ENCODE data around the gene KBTBD6. TPM values are rescaled to one million over a fixed set of nuclear protein-coding genes. Genes with fewer than 3 reads are reported as not detected.
"Not testable (repeated sequence)": the region's sequence is repeated elsewhere in the genome, so short reads cannot be mapped to it uniquely, and the experiment has no call there.

KBTBD6 gene
- total RNA-seq, 1 experiment from 2014 or later = 9.3 TPM

DNA sequence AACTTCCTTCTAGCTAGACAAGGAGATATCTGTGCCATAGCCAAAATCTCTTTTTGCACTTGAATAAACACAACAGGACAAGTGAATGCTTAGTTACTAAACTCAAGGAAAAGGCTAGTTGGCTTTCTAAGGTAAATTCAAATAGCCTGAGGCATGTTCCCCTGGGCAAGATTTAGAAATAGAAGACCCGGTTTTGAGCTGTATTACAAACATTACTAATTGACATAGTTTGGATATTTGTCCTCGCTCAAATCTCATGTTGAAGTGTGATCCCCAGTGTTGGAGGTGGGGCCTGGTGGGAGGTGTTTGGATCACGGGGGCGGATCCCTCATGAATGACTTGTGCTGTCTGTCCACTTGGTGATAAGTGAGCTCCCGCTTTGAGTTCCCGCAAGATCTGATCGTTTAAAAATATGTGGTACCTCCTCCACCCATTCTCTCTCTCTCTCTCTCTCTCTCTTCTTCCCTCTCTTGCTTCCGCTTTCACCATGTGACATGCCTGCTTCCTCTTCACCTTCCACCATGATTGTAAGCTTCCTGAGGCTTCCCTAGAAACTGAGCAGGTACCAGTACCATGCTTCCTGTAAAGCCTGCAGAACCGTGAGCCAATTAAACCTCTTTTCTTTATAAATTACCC, 3.9 kb upstream of the KBTBD6 start:
- no peak overlapping the region for H3K4me3 ChIP-seq (ENCODE audit: low read depth, low read length)
- Mint-ChIP-seq H3K4me3 (ENCODE audit: unreplicated experiment) (no peak overlapping the region), H3K9me3 (ENCODE audit: unreplicated experiment) (no peaks in the 10 kb centered on the region), H3K27me3 (ENCODE audit: insufficient read depth, unreplicated experiment) (no peaks in the 10 kb centered on the region), H3K36me3 (ENCODE audit: insufficient read depth, unreplicated experiment) (peaks cover 8% of the 10 kb centered on the region), H3K27ac (ENCODE audit: unreplicated experiment) (no peak overlapping the region), H3K4me1 (ENCODE audit: low read depth, unreplicated experiment) (peaks cover 7% of the 10 kb centered on the region)
- H3K9me3 ChIP-seq = no peaks in the 10 kb centered on the region
- DNase-seq = no peak
- no peak for TF ChIP-seq CTCF (IDR thresholded peaks at IDR 0.05; ENCODE audit: insufficient read depth in 1 of 2, low read depth in 1 of 2, low read length in 1 of 2, severe bottlenecking in 1 of 2, unreplicated experiment in 1 of 2)
- intact Hi-C loops (cut with micrococcal nuclease; ENCODE audit: unreplicated experiment) = no loop called here
- CTCF ChIA-PET = interaction anchor here (0.7 kb wide), 1 partner anchor 477 kb away, joined by 3 read pairs; no protein-coding TSS in a partner anchor
- H3K27me3 ChIP-seq (replicated peaks; ENCODE audit: control insufficient read depth, insufficient read depth, low read length) = no peaks in the 10 kb centered on the region
- POLR2A ChIA-PET = interaction anchor here (0.6 kb wide), 1 partner anchor 413 kb away, joined by 3 read pairs; no protein-coding TSS in a partner anchor
- H3K36me3 ChIP-seq (ENCODE audit: control insufficient read depth, insufficient read depth, low read length) = no peaks in the 10 kb centered on the region
- H3K4me1 ChIP-seq = no peaks in the 10 kb centered on the region
- no TSS peak for BruUV-seq (replicated peaks)

GRCh38 chr13:41133951-41134350, 1.3 kb upstream of the KBTBD6 start:
- no TSS peak for BruUV-seq (replicated peaks)
- H3K4me1 Mint-ChIP-seq (ENCODE audit: low read depth, unreplicated experiment) = peaks cover 20% of the 10 kb centered on the region
- Histone ChIP-seq H3K4me1 (no peaks in the 10 kb centered on the region), H3K36me3 (ENCODE audit: control insufficient read depth, insufficient read depth, low read length) (no peaks in the 10 kb centered on the region), H3K4me3 (ENCODE audit: low read depth, low read length) (no peak overlapping the region), H3K27me3 (replicated peaks; ENCODE audit: control insufficient read depth, insufficient read depth, low read length) (no peaks in the 10 kb centered on the region), H3K9me3 (no peaks in the 10 kb centered on the region)
- no peaks in the 10 kb centered on the region for H3K9me3 Mint-ChIP-seq (ENCODE audit: unreplicated experiment)
- intact Hi-C loops (cut with micrococcal nuclease; ENCODE audit: unreplicated experiment) = no loop called here
- TF ChIP-seq CTCF (IDR thresholded peaks at IDR 0.05; ENCODE audit: insufficient read depth in 1 of 2, low read depth in 1 of 2, low read length in 1 of 2, severe bottlenecking in 1 of 2, unreplicated experiment in 1 of 2) = no peak
- no peak for DNase-seq
- H3K36me3 Mint-ChIP-seq (ENCODE audit: insufficient read depth, unreplicated experiment) = peaks cover 8% of the 10 kb centered on the region
- H3K27ac Mint-ChIP-seq (ENCODE audit: unreplicated experiment) = peak overlapping the region; percentile 7
- CTCF ChIA-PET = no interaction called here
- H3K27me3 Mint-ChIP-seq (ENCODE audit: insufficient read depth, unreplicated experiment) = no peaks in the 10 kb centered on the region
- POLR2A ChIA-PET = no interaction called here
- peak overlapping the region; percentile 89 for H3K4me3 Mint-ChIP-seq (ENCODE audit: unreplicated experiment)

DNA sequence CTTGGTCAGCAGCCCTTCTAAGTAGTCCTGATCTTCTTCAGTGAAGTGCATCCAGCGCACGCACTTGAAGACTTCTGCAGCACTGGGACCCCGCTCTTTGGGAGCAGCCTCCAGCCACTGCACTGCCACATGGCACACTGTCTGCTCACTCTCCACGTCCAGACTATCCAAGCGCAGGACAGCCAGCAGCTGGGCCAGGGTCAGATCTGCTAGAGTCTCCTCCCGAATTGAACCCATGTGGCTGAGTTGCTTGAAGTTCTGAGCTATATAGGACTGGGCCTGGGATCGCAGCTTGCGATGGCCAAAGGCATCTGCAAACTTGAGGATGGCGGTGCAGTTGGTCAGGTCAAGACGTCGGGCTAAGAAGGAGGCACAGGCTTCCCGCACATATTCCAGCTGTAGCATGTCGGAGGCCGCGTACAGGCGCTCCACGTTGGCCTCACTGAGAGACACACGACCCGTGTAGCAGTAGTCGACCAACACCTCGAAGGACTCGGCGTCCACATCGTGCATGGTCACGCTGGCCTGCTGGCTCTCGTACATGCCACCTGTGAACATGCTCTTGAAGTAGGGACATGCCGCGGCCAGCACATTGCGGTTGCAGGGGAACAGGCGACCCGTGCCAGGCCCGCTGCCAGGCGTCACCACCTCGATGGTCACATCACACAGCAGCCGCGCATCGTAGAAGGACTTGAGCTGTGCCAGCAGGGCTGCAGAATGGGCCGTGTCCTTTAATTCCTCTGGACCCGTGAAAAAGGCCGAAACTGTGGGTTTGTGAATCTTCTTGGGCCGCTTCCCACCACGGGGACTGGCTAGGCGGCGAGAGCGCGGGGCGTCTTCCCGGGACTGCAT, 716 bp downstream of the KBTBD6 start:
- H3K27me3 ChIP-seq (replicated peaks; ENCODE audit: control insufficient read depth, insufficient read depth, low read length); POLR2A ChIA-PET; H3K9me3 Mint-ChIP-seq (ENCODE audit: unreplicated experiment); H3K36me3 ChIP-seq (ENCODE audit: control insufficient read depth, insufficient read depth, low read length); H3K36me3 Mint-ChIP-seq (ENCODE audit: insufficient read depth, unreplicated experiment); H3K27me3 Mint-ChIP-seq (ENCODE audit: insufficient read depth, unreplicated experiment); H3K9me3 ChIP-seq; H3K4me1 ChIP-seq: not testable (repeated sequence)
- BruUV-seq (replicated peaks) = TSS peak; percentile 52
- Mint-ChIP-seq H3K4me3 (ENCODE audit: unreplicated experiment) (peak overlapping the region; percentile 89), H3K27ac (ENCODE audit: unreplicated experiment) (peak overlapping the region; percentile 86), H3K4me1 (ENCODE audit: low read depth, unreplicated experiment) (peaks cover 20% of the 10 kb centered on the region)
- intact Hi-C loops (cut with micrococcal nuclease; ENCODE audit: unreplicated experiment) = loop anchor here (1.0 kb wide), 1 partner anchor 62 kb away; the partner anchor contains the start of gene KBTBD7
- DNase-seq = peak in 1 of 2 experiments; percentile 22
- H3K4me3 ChIP-seq (ENCODE audit: low read depth, low read length) = peak overlapping the region; percentile 66
- CTCF ChIA-PET = interaction anchor here (0.6 kb wide), 1 partner anchor 87 kb away, joined by 3 read pairs; no protein-coding TSS in a partner anchor

- H3K27me3 Mint-ChIP-seq (ENCODE audit: insufficient read depth, unreplicated experiment); POLR2A ChIA-PET; H3K4me1 ChIP-seq; BruUV-seq (replicated peaks); H3K9me3 ChIP-seq; H3K27me3 ChIP-seq (replicated peaks; ENCODE audit: control insufficient read depth, insufficient read depth, low read length); H3K36me3 ChIP-seq (ENCODE audit: control insufficient read depth, insufficient read depth, low read length); DNase-seq; CTCF ChIA-PET; H3K9me3 Mint-ChIP-seq (ENCODE audit: unreplicated experiment); intact Hi-C loops (cut with micrococcal nuclease; ENCODE audit: unreplicated experiment); H3K27ac Mint-ChIP-seq (ENCODE audit: unreplicated experiment); H3K36me3 Mint-ChIP-seq (ENCODE audit: insufficient read depth, unreplicated experiment): not testable (repeated sequence)
- Mint-ChIP-seq H3K4me3 (ENCODE audit: unreplicated experiment) (peak overlapping the region; percentile 89), H3K4me1 (ENCODE audit: low read depth, unreplicated experiment) (peaks cover 20% of the 10 kb centered on the region)
- peak overlapping the region; percentile 5; the same call in 1 of the 2 replicates for H3K4me3 ChIP-seq (ENCODE audit: low read depth, low read length)
These were observed 1.4 kb downstream of the KBTBD6 start for GRCh38 chr13:41131189-41131588.

Data from Caco-2 (cell line).